ENCODE results near the gene DHRS3.
A peak's percentile ranks its signal among the peaks of the same experiment; 100 is the strongest.
"Not testable (repeated sequence)": the region's sequence is repeated elsewhere in the genome, so short reads cannot be mapped to it uniquely, and the experiment has no call there.

The DHRS3 gene

GRCh38 chr1:12552111-12552888 is 65.7 kb downstream of the DHRS3 start:
- no peak for DNase-seq

- DNase-seq: no peak
Observed at GRCh38 chr1:12551584-12551983, 66.4 kb downstream of the DHRS3 start.

GRCh38 chr1:12549460-12550349 is 68.3 kb downstream of the DHRS3 start:
- no peak for DNase-seq

GRCh38 chr1:12548973-12549459 is 69.0 kb downstream of the DHRS3 start:
- no peak for DNase-seq

GRCh38 chr1:12548279-12548972 is 69.6 kb downstream of the DHRS3 start:
- no peak for DNase-seq

- DNase-seq: no peak
Observed at GRCh38 chr1:12547586-12548225, 70.3 kb downstream of the DHRS3 start.

- DNase-seq: no peak
Observed at GRCh38 chr1:12546771-12547585, 71.0 kb downstream of the DHRS3 start.

- no peak for DNase-seq
Observed at GRCh38 chr1:12544992-12545391, 73.0 kb downstream of the DHRS3 start.

GRCh38 chr1:12544357-12544756 is 73.7 kb downstream of the DHRS3 start:
- no peak for DNase-seq

GRCh38 chr1:12543740-12544154 is 74.3 kb downstream of the DHRS3 start:
- no peak for DNase-seq

- DNase-seq: peak in 1 of 2 experiments; percentile 24
Observed at GRCh38 chr1:12542616-12543592, 75.1 kb downstream of the DHRS3 start.

- DNase-seq: no peak
Observed at GRCh38 chr1:12542138-12542465, 75.9 kb downstream of the DHRS3 start.

- DNase-seq: no peak
Observed at GRCh38 chr1:12541274-12542137, 76.5 kb downstream of the DHRS3 start.

GRCh38 chr1:12540580-12541273 is 77.3 kb downstream of the DHRS3 start:
- no peak for DNase-seq

GRCh38 chr1:12539705-12540579 is 78.1 kb downstream of the DHRS3 start:
- DNase-seq: no peak

- DNase-seq: no peak
Observed at GRCh38 chr1:12539320-12539704, 78.7 kb downstream of the DHRS3 start.

GRCh38 chr1:12538536-12538935 is 79.5 kb downstream of the DHRS3 start:
- DNase-seq: not testable (repeated sequence)

- DNase-seq: no peak
Observed at GRCh38 chr1:12537906-12538461, 80.0 kb downstream of the DHRS3 start.

Measured in NCI-H524 (cell line).